ENCODE results near the gene DYRK1A.
A peak's percentile ranks its signal among the peaks of the same experiment; 100 is the strongest.

DYRK1A gene

DNA sequence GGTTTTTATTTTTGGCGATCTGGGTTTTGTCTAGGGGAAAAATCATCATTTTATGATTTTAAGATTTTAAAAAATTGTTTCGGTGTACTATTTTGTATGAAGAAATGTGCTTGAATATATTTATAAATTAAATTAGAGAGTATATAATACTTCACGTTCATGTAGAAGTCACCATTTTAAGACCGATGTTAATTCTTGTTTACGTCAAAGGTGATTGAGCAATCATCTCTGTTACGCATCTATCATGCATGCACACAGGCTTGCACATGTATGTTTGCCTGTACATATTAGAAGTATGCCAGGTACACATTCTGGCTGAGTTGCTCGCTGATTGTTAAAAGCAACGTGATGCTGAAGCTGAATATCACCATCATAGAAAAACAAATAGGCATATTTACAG is 54.7 kb downstream of the DYRK1A start:
- no peak for DNase-seq

DNA sequence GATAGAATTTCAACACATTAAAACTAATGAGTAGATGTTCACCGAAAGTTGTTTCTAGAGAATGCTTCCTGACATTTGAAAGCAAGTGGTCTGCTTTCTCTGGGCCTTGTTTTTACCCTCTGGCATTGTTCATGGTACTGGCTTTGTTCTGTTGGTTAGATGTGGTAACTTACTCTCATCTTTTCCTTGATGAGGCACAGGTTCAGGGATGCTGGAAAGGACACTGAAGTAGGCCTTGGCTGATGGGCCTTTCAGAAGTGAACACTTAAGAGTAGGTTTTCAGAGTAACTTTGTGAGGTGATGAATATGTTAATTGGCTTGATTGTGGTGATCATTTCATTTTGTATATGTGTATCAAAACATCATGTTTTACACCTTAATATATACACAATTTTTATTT is 55.8 kb downstream of the DYRK1A start:
- DNase-seq = no peak

- no peak for DNase-seq
Measured at GRCh38 chr21:37423103-37423502, 56.5 kb downstream of the DYRK1A start.

DNA sequence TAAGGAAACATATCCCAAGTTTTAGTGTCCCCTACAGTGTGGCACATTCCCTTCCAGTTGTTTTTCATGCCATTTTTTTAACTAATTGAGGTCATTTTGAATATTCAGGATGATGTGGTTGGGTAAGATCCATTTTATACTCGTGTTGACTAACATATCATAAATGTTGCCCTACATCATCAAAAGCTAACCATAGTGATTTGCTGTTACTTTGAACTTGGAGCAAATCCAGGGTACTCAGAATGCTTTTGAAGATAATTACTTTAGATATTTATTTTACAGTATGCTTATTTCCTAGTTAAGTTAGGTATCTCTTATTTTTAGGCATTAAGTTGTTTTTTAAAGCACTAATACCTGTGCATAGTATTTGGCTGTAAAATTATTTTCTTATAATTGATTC is 57.8 kb downstream of the DYRK1A start:
- DNase-seq = peak; percentile 13

- DNase-seq = no peak
Measured at GRCh38 chr21:37425001-37425400, 58.4 kb downstream of the DYRK1A start.

- DNase-seq = no peak
Measured at GRCh38 chr21:37425684-37426083, 59.1 kb downstream of the DYRK1A start.

DNA sequence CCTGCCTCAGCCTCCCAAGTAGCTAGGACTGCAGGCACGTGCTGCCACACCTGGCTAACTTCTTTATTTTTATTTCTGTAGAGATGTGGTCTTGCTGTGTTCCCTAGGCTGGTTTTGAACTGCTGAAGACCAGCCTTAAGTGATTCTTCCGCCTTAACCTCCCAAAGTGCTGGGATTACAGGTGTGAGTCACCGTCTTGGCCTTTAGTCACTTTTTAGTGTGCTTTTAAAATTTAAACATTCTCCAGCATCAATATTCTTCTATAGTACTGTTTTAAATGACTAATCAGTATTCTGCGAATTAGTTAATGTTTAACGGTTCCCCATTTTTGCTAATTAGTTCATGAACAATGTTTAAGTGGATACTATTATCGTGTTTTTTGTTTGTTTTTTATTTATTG is 60.6 kb downstream of the DYRK1A start:
- no peak for DNase-seq

DNA sequence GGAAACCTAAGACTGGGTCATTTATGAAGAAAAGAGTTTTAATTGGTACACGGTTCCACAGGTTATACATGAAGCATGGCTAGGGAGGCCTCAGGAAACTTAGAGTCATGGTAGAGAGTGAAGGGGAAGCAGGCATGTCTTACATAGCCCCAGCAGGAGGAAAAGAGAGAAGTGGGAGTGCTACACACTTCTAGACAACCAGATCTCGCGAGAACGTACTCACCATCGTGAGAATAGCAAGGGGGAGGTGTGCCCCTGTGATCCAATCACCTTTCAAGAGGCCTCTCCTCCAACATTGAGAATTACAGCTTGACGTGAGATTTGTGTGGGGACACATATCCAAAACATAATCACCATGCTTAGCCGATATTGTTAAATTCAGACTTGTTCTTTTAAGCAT is 62.8 kb downstream of the DYRK1A start:
- DNase-seq = no peak

DNA sequence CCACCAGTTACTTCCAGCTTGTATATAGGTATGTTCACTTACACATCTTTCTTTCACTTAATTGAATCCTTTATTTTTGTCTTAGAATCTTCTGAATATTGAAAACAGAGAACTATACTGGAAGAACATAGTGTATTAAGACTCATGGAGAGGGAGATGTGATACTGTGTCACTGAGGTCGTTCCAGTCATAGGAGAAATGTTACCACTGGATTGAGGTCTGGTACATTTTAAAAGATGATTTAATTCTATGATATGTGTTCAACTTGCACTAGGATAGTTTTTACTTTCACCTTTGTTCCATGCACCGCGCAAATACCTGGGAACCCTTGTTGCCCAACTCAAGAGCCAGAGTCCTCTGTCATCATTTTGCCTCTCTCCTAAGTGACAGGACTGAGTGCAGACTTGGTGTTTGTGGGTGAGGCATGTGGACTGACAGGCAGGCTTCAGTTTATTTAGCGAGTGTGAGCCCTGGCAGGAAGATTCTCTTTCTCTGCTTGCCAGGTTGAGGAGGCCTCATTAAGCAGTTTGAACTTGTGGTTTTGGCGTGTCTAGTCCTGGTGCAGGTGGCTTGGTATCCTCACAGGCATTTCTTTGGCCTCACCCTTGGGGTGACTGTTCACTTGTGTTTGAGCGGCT is 63.7 kb downstream of the DYRK1A start:
- DNase-seq = no peak

DNA sequence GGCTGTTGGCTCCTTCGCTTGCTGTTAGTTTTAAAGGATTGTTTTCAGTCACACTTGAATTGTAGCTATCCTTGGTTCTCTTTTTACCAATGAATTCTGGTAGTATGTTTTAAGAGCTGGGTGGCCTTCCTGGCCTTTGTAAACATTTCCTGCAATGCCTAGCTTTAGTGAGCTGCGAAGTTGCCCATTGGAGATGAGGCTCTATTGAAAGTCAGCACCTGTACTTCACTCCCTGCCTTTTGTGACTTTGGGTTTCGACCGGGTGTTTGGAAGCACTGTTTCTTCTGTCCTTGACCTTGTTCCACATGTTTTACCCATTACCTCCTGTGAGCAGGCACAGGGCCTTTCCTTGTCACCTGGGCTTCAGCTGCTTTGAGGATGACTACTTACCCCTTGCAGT is 64.7 kb downstream of the DYRK1A start:
- no peak for DNase-seq

GRCh38 chr21:37432710-37433455 is 66.3 kb downstream of the DYRK1A start:
- DNase-seq = no peak

- no peak for DNase-seq
Measured at GRCh38 chr21:37433456-37433840, 66.9 kb downstream of the DYRK1A start.

GRCh38 chr21:37435120-37435519 is 68.5 kb downstream of the DYRK1A start:
- peak; percentile 93 for DNase-seq

- peak; percentile 27 for DNase-seq
Measured at GRCh38 chr21:37435711-37436110, 69.1 kb downstream of the DYRK1A start.

GRCh38 chr21:37436174-37436573 is 69.6 kb downstream of the DYRK1A start:
- no peak for DNase-seq

DNA sequence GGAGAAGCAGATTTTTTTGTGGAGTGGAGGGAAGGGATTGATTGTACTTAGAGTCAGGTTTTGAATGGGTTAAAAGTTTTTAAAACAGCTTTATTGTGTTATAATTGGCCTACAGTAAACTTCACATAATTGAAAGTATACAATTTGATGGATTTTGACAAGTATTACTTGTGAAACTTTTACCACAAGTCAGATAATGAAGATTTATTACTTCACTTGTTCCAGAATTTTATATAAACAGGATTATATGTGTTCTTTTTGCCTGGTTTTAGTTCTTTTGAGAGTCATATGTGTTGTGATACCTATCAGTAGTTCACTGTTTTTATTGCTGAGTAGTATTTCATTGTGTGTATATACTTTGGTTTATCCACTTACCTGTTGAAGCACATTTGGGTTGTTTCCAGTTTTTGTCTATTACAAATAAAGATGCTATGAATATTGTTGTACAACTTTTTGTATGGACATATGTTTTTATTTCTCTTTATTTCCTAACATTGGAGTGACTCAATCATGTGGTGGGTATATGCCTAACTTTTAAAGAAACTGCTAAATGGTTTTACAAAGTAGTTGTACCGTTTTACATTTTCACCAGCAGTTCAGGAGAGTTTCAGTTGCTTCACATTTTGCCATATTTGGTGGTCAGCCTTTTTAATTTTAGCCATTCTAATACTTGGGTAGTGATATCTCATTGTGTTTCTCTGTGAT is 71.0 kb downstream of the DYRK1A start:
- no peak for DNase-seq

DNA sequence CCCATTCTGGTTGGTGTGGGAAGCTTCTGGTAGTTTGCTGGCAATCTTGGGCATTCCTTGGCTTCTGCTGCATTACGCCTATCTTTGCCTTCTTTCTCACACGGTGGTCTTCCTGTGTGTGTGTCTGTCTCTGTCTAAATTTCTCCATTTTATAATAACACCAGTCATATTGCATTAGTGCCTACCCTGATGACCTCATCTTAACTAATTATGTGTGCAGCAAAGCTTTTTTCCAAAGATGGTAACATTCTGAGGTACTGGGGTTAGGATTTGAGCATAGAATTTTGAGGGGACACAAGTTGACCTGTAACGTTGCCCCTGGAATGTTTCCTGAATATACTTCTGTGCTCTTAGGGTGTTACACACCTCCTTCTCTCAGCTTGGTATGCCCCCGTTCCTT is 77.1 kb downstream of the DYRK1A start:
- no peak for DNase-seq

DNA sequence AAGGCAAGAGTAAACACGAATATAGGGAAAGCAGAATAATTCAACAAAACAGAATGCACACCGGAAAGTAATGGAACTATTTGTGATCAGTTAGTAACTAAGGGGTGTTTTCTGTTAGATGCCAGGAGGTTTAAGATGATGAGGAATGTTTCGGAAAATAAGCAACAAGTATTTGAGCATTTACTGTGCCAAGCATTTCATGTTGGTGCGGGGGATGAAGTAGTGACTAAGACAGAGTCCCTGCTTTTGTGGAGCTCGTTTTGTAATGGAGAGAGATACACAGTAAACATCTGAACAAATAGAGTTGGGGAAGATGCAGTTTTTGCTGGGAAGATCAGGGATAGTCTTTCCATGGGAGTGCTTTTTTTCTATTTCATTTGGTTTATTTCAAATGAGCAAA is 78.7 kb downstream of the DYRK1A start:
- DNase-seq = peak; percentile 40

DNA sequence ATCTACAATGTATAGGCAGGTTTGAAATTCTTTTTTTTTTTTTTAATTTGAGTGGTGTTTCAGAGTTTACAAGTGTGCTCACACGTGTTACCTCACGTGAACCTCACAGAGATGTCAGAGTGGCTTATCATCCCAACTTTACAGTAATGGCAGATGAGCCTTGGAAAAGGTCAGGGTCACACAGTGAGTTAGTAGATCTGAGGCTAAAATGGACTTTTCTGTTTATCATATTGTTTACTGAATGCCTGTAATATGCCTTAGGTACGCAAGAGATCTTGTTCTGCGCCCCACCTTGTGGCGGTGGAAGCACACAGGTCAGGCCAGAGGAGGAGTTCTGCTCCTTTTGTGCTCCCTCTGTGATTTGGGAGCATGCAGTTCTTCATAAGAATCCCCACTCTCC is 80.0 kb downstream of the DYRK1A start:
- DNase-seq = no peak

- no peak for DNase-seq
Measured at GRCh38 chr21:37447288-37447936, 80.8 kb downstream of the DYRK1A start.

- DNase-seq = no peak
Measured at GRCh38 chr21:37449302-37449937, 82.8 kb downstream of the DYRK1A start.

DNA sequence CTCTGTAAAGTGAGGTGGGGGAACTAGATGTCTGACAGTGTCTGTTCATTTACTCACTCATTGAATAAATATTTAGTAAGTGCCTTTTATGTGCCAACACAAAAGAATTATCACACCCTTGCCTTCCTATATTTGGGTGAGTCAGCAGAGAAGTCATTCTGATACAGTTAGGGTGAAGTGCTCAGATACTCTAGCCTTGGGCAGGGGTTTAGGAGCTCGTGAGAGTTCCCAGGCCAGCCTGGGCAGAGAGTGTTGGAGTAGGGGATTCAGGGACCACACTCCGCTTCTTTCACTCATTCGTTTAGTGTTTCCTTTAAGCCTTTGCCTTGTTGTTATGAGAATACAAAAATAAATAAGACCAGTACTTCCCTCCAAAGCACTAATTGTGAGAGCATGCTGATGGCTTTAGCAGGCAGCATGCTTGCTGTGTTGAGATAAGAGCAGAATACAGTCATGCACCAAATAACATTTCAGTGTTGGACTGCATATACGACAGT is 83.9 kb downstream of the DYRK1A start:
- DNase-seq = peak; percentile 61

- no peak for DNase-seq
Measured at GRCh38 chr21:37451446-37451845, 84.9 kb downstream of the DYRK1A start.

All from fibroblast of skin of right quadriceps (primary cell).